Heart left ventricle (tissue), 16 donors: ENCODE results near the gene FGFR4. TPM values are rescaled to one million over a fixed set of nuclear protein-coding genes. Genes with fewer than 3 reads are reported as not detected.

Source experiments
- ATAC-seq, 4 donors: fragments of 200-7000 bp; cut with Tn5 transposase; one replicate each; pipeline ENCODE4 v1.9.1; 2020 to 2022; ENCODE audit warnings: moderate library complexity in 4 of 4, mild to moderate bottlenecking in 3 of 4, moderate number of reproducible peaks in 1 of 4
- DNase-seq, 5 donors: peaks; one replicate each; pipeline ENCODE4 v3.0.0-alpha.2; 2020
- H3K27ac ChIP-seq, 12 donors: fragments of 200-600 bp; sonication (generic) in 4 of 12; one replicate each; pipeline versions ENCODE4 v1.5.0 to v1.8.0; 2016 to 2022; ENCODE audit warnings: mild to moderate bottlenecking in 2 of 12
- H3K27me3 ChIP-seq, 9 donors: fragments of 200-600 bp; sonication (generic) in 2 of 9; one replicate each; pipeline versions ENCODE4 v1.5.1 to v1.8.0; 2016 to 2022; ENCODE audit warnings: mild to moderate bottlenecking in 3 of 9
- H3K36me3 ChIP-seq, 9 donors: fragments of 200-600 bp; sonication (generic) in 2 of 9; one replicate each; pipeline versions ENCODE4 v1.5.0 to v1.8.0; 2018 to 2022; ENCODE audit warnings: mild to moderate bottlenecking in 2 of 9
- H3K4me1 ChIP-seq, 12 donors: fragments of 200-600 bp; sonication (generic) in 4 of 12; one replicate each; pipeline versions ENCODE4 v1.5.0 to v1.8.0; 2016 to 2022; ENCODE audit warnings: mild to moderate bottlenecking in 3 of 12
- H3K4me3 ChIP-seq, 12 donors: fragments of 200-600 bp; sonication (generic) in 4 of 12; one replicate each; pipeline versions ENCODE4 v1.5.0 to v1.8.0; 2017 to 2022; ENCODE audit warnings: mild to moderate bottlenecking in 9 of 12, moderate library complexity in 4 of 12
- H3K9me3 ChIP-seq, 12 donors: fragments of 200-600 bp; sonication (generic) in 4 of 12; one replicate each; pipeline versions ENCODE4 v1.5.0 to v1.8.0; 2016 to 2022; ENCODE audit warnings: mild to moderate bottlenecking in 1 of 12
- CTCF ChIP-seq, 12 donors: fragments of 200-600 bp; sonication (generic) in 4 of 12; IDR thresholded peaks; one replicate each; pipeline versions ENCODE4 v1.5.0 to v1.8.0; 2018 to 2022; ENCODE audit warnings: antibody characterized with exemption in 12 of 12, mild to moderate bottlenecking in 5 of 12
- POLR2A ChIP-seq, 2 donors: fragments of 450-650 bp; IDR thresholded peaks; one replicate each; pipeline ENCODE4 v1.6.1; 2017; ENCODE audit warnings: antibody characterized with exemption in 2 of 2, mild to moderate bottlenecking in 2 of 2, moderate library complexity in 2 of 2
- WGBS, 4 donors: extraction: QIAGEN DNeasy Blood & Tissue Kit in 2 of 4; methylation state at CpG; one replicate each; pipeline versions ENCODE4 v1.1.5 to v1.1.7; 2013 to 2018; 5-methylcytosine and 5-hydroxymethylcytosine counted together
- intact Hi-C, 10 donors: fragments of 100-400 bp; cut with DNase I; formaldehyde crosslinking; loops; one replicate each; pipeline versions ENCODE4 v1.11.1 to v1.14.2; 2022
- polyA plus RNA-seq, 2 donors: library from polyadenylated mRNA; stranded (reverse); fragments of 200-250 nt; gene quantifications; one replicate each; pipeline ENCODE4 v1.2.3, GENCODE V29; 2013
- total RNA-seq, 9 donors: library from RNA; depleted of rRNA in 2 of 9; stranded (reverse); fragments of >200 nt in 2 of 9; fragmentation: NEBNext Ultra II Directional in 3 of 9; extraction: Animal tissue kit (Norgen Biotek cat#: 25700) in 3 of 9; gene quantifications; one replicate each; pipeline versions ENCODE4 v1.1.0 to v1.2.4, GENCODE V29; 2016 to 2023
- donor health status: ischemic (EF 13 %, LVEDD 7.1; RV severe dilation, severe dysfunction).
- donor health status: healthy with polysubstance abuse.
- donor health status: DM: no; HTN: yes; CAD: no.
- donor health status: DM: no; HTN: no; CAD: no.
- donor health status: ischemic (EF 25% LVEDD 6.9; RV normal size, moderate dysfunction).
- donor health status: ischemic (EF 25% LVEDD 5.7; RV mildly dilated, moderate dysfunction).
- donor health status: healthy.
- donor health status: DM: yes; HTN: yes; CAD: no.
- donor health status: ischemic (EF 35%, LVEDD 5.7; RV mildly dilated, moderate dysfunction).
- donor health status: nonischemic (EF 11% LVEDD 7.7; RV severe dilation, severe dysfunction).
- donor health status: DM: yes; HTN: yes; CAD: no.
- donor health status: PGD.
- donor health status: ischemic (EF 29% LVEDD 5.4; RV normal size, mild dysfunction).
- donor health status: nonischemic (EF 23%, LVEDD 6.1; RV moderate dilation, normal function).

FGFR4 gene
- total and polyA plus RNA-seq, 11 donors: 0.35 to 2.6 (median 0.49) TPM; not detected in 1

GRCh38 chr5:177096162-177097015, 9.7 kb downstream of the FGFR4 start:
- Histone ChIP-seq H3K36me3 (no peaks in the 10 kb centered on the region), H3K9me3 (no peaks in the 10 kb centered on the region), H3K27me3 (peaks cover 0 to 7% (median 0%) of the 10 kb centered on the region in 9 donors), H3K27ac (no peak overlapping the region), H3K4me1 (peaks cover 0 to 33% (median 15%) of the 10 kb centered on the region in 12 donors), H3K4me3 (no peak overlapping the region)
- intact Hi-C loops: no loop called here
- 86 to 91% (median 89%) methylated on average over 25 to 29 of the region's 29 CpGs for WGBS, 4 donors
- DNase-seq (no peak), ATAC-seq (no peak)
- TF ChIP-seq POLR2A (IDR thresholded peaks at IDR 0.05): no peak
- no peak for TF ChIP-seq CTCF (IDR thresholded peaks at IDR 0.05)

GRCh38 chr5:177097016-177097985, 10.6 kb downstream of the FGFR4 start:
- peaks cover 0 to 33% (median 15%) of the 10 kb centered on the region in 12 donors for H3K4me1 ChIP-seq
- DNase-seq: no peak
- no peak overlapping the region for H3K27ac ChIP-seq
- intact Hi-C loops: no loop called here
- peaks cover 0 to 7% (median 0%) of the 10 kb centered on the region in 9 donors for H3K27me3 ChIP-seq
- ATAC-seq: no peak
- H3K4me3 ChIP-seq: no peak overlapping the region
- no peaks in the 10 kb centered on the region for H3K9me3 ChIP-seq
- TF ChIP-seq POLR2A (IDR thresholded peaks at IDR 0.05): no peak
- TF ChIP-seq CTCF (IDR thresholded peaks at IDR 0.05): no peak
- H3K36me3 ChIP-seq: no peaks in the 10 kb centered on the region
- WGBS, 4 donors: 94 to 97% (median 95%) methylated on average over 22 to 30 of the region's 30 CpGs

GRCh38 chr5:177098120-177098469, 11.4 kb downstream of the FGFR4 start:
- peaks cover 0 to 33% (median 15%) of the 10 kb centered on the region in 12 donors for H3K4me1 ChIP-seq

More at GRCh38 chr5:177098120-177098469, 11.4 kb downstream of the FGFR4 start:
- intact Hi-C loops: no loop called here
- Histone ChIP-seq H3K27ac (no peak overlapping the region), H3K4me3 (no peak overlapping the region), H3K36me3 (no peaks in the 10 kb centered on the region), H3K27me3 (peaks cover 0 to 7% (median 0%) of the 10 kb centered on the region in 9 donors), H3K9me3 (no peaks in the 10 kb centered on the region)
- ATAC-seq: no peak
- 81 to 91% (median 90%) methylated on average over 4 to 6 of the region's 6 CpGs for WGBS, 4 donors
- TF ChIP-seq CTCF (IDR thresholded peaks at IDR 0.05) (no peak), POLR2A (IDR thresholded peaks at IDR 0.05) (no peak)
- no peak for DNase-seq
